ENCODE data around the gene ZNF155.

Gene ZNF155

DNA sequence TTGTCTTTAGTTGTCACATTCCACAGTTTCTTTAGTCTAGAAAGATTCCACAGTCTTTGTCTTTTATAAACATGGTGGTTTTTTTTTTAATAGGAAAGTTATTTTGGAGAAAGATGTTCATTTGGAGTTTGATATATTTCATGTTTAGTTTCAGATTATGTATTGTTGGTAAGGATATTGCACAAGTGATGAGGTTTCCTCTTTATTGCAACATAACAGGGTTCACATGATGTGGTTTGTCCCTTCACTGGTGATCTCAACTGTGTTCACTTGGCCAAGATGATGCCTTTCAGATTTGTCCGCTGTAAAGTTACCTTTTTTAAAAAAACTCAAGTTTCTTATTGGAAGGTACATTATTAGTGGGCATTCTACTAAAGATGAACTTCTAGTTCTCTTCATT, 22.0 kb downstream of the ZNF155 start:
- DNase-seq = no peak

DNA sequence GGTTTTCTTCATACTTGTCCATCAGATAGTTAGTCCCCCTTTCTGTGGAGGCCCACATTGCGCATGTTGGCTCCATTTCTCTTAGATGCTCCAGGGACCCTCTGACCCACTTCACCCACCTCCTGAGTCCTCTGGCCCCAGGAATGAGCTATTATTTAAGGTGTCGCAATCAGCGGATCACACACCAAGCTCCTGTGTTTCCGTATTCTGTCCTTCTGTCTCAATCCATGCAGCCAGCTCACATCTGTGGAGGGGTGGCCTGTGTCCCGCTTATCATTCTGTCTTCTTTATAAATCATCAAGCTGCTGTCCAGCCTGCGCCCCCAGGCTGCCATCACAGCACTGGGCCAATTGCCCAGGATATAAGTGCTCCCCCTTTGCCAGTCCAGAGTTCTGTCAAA, 23.5 kb downstream of the ZNF155 start:
- no peak for DNase-seq

DNA sequence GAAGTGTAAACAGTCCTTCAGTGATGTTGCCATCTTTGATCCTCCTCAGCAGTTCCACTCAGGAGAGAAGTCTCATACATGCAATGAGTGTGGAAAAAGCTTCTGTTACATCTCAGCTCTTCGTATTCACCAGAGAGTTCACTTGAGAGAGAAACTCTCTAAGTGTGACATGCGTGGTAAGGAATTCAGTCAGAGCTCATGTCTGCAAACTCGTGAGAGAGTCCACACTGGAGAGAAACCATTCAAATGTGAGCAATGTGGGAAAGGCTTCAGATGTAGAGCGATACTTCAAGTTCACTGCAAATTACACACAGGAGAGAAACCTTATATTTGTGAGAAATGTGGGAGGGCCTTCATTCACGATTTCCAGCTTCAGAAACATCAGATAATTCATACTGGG, 26.5 kb downstream of the ZNF155 start:
- no peak for DNase-seq

DNA sequence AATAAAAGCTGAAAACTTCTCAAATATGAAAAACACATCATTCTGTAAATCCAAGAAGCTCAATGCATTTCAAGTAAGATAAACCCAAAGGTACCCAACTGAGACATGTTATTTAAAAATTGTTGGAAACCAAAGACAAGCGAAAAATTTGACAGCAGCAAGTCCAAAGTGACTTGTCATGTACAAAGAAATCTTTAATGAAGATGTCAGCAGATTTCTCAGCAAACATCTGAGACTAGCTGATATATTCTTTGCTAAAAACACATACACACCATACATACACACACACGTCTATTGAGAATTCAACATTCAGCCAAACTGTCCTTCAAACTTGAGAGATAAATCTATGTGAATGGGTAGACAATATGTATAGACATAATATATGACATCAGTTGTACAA, 35.5 kb downstream of the ZNF155 start:
- DNase-seq = no peak

DNA sequence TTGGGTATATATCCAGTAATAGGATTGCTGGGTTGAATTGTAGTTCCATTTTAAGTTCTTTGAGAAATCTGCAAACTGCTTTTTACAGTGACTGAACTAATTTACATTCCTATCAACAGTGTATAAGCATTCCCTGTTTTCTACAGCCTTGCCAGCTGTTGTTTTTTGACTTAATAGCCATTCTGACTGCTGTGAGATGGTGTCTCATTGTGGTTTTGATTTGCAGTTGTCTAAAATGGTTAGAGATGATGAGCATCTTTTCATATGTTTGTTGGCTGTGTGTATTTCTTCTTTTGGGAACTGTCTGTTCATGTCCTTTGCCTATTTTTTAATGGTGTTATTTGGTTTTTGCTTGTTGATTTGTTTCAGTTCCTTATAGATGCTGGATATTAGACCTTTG, 37.2 kb downstream of the ZNF155 start:
- no peak for DNase-seq

DNA sequence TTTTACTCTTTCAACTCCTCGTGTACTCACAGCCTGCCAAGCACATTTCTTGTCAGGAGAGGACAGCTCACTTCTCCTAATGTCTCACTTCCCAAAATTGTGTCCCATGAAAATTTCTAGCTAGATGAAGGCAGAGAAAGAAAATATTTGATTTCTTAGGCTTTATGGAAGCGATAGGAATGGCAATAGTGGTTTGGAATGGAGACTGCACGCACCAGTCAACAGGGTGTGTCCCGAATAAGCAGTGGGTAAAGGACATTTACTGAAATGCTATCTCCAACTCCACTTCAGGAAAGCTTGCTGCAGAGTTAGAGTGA, 40.9 kb downstream of the ZNF155 start:
- no peak for DNase-seq

DNA sequence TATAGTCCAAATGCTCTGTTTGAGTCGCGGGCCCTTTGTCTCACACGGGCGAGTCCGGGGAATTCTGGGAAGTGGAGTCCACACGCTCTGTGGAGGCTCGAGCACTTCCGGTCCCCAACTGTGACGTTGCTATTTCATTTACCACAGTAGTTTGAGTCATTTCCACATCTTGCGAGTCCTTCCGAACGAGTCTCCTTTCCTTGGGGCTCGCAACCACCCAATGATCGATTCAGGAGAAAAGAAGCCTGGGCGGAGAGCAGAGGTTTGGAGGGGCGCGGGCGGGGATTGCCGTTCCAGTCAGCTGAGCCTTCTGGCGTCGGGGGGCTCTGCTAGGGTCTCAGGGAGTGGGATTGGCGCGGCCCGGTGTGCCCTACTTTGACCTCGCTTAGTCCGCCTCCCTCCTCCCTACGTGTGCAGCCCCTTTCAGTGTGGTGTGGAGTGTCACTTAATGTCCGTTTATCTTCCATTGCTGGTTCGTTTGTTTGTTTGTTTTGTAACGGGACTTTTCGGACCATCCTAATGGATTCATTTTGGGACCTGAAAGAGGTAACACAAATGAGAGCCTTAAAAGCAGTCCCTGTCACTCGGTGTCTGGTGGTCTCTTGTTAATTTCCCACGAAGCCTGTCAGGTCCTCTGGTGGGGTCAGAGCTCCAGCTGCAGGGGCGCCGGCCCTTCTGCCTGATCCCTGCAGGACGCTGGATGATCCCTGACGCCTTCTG, 41.4 kb downstream of the ZNF155 start, which contains the start of gene ZNF222:
Gene ZNF222, plus strand, starts transcription at position 163 of the 720 bp plus-strand sequence. Its CDS starts 58 bp downstream, at position 221.
- DNase-seq = peak; percentile 72

DNA sequence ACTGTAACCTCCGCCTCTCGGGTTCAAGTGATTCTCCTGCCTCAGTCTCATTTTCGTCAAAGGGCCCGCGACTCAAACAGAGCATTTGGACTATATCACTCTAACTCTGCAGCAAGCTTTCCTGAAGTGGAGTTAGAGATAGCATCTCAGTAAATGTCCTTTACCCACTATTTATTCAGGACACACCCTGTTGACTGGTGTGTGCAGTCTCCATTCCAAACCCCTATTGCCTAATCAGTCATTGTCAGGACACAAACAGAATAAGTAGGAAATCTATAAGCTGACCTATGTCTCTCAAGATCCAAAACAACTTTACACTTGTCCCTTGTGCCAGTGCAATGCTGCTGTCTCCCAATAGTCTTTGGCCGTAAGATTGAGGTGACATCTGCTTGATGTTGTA, 42.6 kb downstream of the ZNF155 start:
- DNase-seq = no peak

DNA sequence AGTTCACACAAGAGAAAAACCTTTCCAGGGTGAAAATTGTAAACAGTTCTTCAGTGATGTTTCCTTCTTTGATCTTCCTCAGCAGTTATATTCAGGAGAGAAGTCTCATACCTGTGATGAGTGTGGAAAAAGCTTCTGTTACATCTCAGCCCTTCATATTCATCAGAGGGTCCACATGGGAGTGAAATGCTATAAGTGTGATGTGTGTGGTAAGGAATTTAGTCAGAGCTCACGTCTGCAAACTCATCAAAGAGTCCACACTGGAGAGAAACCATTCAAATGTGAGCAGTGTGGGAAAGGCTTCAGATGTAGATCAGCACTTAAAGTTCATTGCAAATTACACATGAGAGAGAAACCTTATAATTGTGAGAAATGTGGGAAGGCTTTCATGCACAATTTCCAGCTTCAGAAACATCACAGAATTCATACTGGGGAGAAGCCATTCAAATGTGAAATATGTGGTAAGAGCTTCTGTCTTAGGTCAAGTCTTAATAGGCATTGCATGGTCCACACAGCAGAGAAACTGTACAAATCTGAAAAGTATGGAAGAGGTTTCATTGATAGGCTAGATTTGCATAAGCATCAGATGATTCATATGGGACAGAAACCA, 48.1 kb downstream of the ZNF155 start:
- no peak for DNase-seq

DNA sequence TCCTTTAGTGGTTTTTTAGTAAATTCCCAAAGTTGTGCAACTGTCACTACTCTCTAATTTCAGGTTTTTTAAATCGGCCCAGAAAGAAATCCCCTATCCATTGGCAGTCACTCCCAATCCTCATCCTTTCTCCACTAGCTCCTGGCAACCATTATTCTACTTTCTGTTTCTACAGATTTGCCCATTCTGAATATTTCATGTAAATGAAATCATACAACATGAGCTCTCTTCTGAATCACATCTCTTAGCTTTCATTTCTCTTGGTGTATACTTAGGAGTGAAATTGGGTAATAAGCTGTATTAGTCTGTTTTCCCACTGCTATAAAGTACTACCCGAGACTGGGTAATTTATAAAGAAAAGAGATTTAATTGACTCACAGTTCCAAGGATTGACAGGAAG, 58.2 kb downstream of the ZNF155 start:
- DNase-seq = no peak
